ENCODE measurements around the gene GLRX3.

- no peak for TF ChIP-seq EP300 (IDR thresholded peaks at IDR 0.05)
- TF ChIP-seq, protein P1, sequence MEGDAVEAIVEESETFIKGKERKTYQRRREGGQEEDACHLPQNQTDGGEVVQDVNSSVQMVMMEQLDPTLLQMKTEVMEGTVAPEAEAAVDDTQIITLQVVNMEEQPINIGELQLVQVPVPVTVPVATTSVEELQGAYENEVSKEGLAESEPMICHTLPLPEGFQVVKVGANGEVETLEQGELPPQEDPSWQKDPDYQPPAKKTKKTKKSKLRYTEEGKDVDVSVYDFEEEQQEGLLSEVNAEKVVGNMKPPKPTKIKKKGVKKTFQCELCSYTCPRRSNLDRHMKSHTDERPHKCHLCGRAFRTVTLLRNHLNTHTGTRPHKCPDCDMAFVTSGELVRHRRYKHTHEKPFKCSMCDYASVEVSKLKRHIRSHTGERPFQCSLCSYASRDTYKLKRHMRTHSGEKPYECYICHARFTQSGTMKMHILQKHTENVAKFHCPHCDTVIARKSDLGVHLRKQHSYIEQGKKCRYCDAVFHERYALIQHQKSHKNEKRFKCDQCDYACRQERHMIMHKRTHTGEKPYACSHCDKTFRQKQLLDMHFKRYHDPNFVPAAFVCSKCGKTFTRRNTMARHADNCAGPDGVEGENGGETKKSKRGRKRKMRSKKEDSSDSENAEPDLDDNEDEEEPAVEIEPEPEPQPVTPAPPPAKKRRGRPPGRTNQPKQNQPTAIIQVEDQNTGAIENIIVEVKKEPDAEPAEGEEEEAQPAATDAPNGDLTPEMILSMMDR (IDR thresholded peaks at IDR 0.05) = peak in 1 of 3 experiments; percentile 22
Observed at GRCh38 chr10:130136226-130137089, at the start of gene GLRX3.

All from esophagus muscularis mucosa (tissue), 3 donors.